CD14-positive monocyte (primary cell): ENCODE measurements around the gene CABCOCO1. TPM values are rescaled to one million over a fixed set of nuclear protein-coding genes. Genes with fewer than 3 reads are reported as not detected.

Source experiments
- DNase-seq, 3 donors: peaks; one replicate each; pipeline ENCODE4 v3.0.0-alpha.2; 2011 to 2022
- H2AFZ ChIP-seq: 2 replicates; pipeline ENCODE4 v1.6.0; 2012; ENCODE audit warnings: mild to moderate bottlenecking, low read depth, low read length, inconsistent platforms; ENCODE audit not compliant: insufficient read depth, poor library complexity, severe bottlenecking
- H3K27ac ChIP-seq, 2 donors: 1 replicate in 1 of 2; 2 replicates in 1 of 2; pipeline ENCODE4 v1.5.1; 2012 to 2013; ENCODE audit warnings: low read length in 2 of 2, control low read depth in 1 of 2, inconsistent platforms in 1 of 2, low read depth in 1 of 2, mild to moderate bottlenecking in 1 of 2
- H3K27me3 ChIP-seq, 2 donors: one replicate each; pipeline versions ENCODE4 v1.6.0 to v1.6.1; 2011 to 2013; ENCODE audit warnings: low read length in 2 of 2; ENCODE audit not compliant: control insufficient read depth in 2 of 2, insufficient read depth in 2 of 2
- H3K36me3 ChIP-seq, 2 donors: replicated peaks in 1 of 2; 1 replicate in 1 of 2; 2 replicates in 1 of 2; pipeline versions ENCODE4 v1.5.1 to v1.6.1; 2012 to 2013; ENCODE audit warnings: low read length in 2 of 2, control low read depth in 1 of 2, inconsistent platforms in 1 of 2, mild to moderate bottlenecking in 1 of 2; ENCODE audit not compliant: insufficient read depth in 2 of 2, control insufficient read depth in 1 of 2
- H3K4me1 ChIP-seq, 2 donors: 1 replicate in 1 of 2; 2 replicates in 1 of 2; pipeline versions ENCODE4 v1.5.1 to v1.6.1; 2012 to 2013; ENCODE audit warnings: low read length in 2 of 2, control low read depth in 1 of 2, inconsistent platforms in 1 of 2, mild to moderate bottlenecking in 1 of 2, moderate library complexity in 1 of 2; ENCODE audit not compliant: insufficient read depth in 2 of 2, control insufficient read depth in 1 of 2
- H3K4me2 ChIP-seq: replicated peaks from 2 replicates; pipeline ENCODE3; 2012; ENCODE audit warnings: low read length, moderate library complexity, mild to moderate bottlenecking; ENCODE audit not compliant: poor library complexity, severe bottlenecking; ENCODE audit errors: extremely low read depth
- H3K4me3 ChIP-seq, 3 experiments: fragments of 200-600 bp in 1 of 3; sonication (generic) in 1 of 3; replicated peaks in 1 of 3; 1 replicate in 2 of 3; 2 replicates in 1 of 3; pipeline ENCODE4 v1.5.1; 2011 to 2013; ENCODE audit warnings: low read length in 3 of 3, mild to moderate bottlenecking in 3 of 3, control low read depth in 2 of 3, low read depth in 2 of 3, inconsistent platforms in 1 of 3, moderate library complexity in 1 of 3
- H3K79me2 ChIP-seq: 2 replicates; pipeline ENCODE4 v1.6.0; 2012; ENCODE audit warnings: mild to moderate bottlenecking, control low read depth, inconsistent platforms, low read length, moderate library complexity; ENCODE audit not compliant: insufficient read depth
- H3K9ac ChIP-seq: 2 replicates; pipeline ENCODE4 v1.6.0; 2017; ENCODE audit warnings: low read length, mild to moderate bottlenecking; ENCODE audit not compliant: insufficient read depth, poor library complexity, severe bottlenecking
- H3K9me3 ChIP-seq, 2 donors: replicated peaks in 1 of 2; 1 replicate in 1 of 2; 2 replicates in 1 of 2; pipeline versions ENCODE4 v1.5.1 to v1.6.1; 2012 to 2013; ENCODE audit warnings: low read length in 2 of 2, control low read depth in 1 of 2; ENCODE audit not compliant: control insufficient read depth in 1 of 2, insufficient read depth in 1 of 2
- H4K20me1 ChIP-seq: 2 replicates; pipeline ENCODE4 v1.6.0; 2012; ENCODE audit warnings: mild to moderate bottlenecking, low read length, control low read depth, moderate library complexity; ENCODE audit not compliant: insufficient read depth
- H3K27ac Mint-ChIP-seq, 7 donors: one replicate each; pipeline ENCODE4 v1.8.0; 2020; ENCODE audit warnings: mild to moderate bottlenecking in 7 of 7, mixed read lengths in 7 of 7, moderate library complexity in 6 of 7, inconsistent platforms in 2 of 7
- H3K27me3 Mint-ChIP-seq, 3 donors: one replicate each; pipeline ENCODE4 v1.8.0; 2021 to 2022; ENCODE audit warnings: low read depth in 3 of 3, mild to moderate bottlenecking in 3 of 3, mixed read lengths in 3 of 3, moderate library complexity in 3 of 3, inconsistent platforms in 1 of 3
- H3K36me3 Mint-ChIP-seq, 2 donors: one replicate each; pipeline ENCODE4 v1.8.0; 2020; ENCODE audit warnings: mixed read lengths in 2 of 2, inconsistent platforms in 1 of 2, mild to moderate bottlenecking in 1 of 2
- H3K4me1 Mint-ChIP-seq: one replicate; pipeline ENCODE4 v1.8.0; 2020; ENCODE audit warnings: mild to moderate bottlenecking, mixed read lengths
- H3K4me3 Mint-ChIP-seq, 2 donors: one replicate each; pipeline ENCODE4 v1.8.0; 2020; ENCODE audit warnings: mild to moderate bottlenecking in 2 of 2, mixed read lengths in 2 of 2, moderate library complexity in 1 of 2
- H3K9me3 Mint-ChIP-seq, 7 donors: one replicate each; pipeline ENCODE4 v1.8.0; 2020 to 2022; ENCODE audit warnings: mixed read lengths in 7 of 7, mild to moderate bottlenecking in 6 of 7, moderate library complexity in 6 of 7, inconsistent platforms in 2 of 7
- CTCF ChIP-seq: fragments of 200-600 bp; IDR thresholded peaks from one replicate; pipeline ENCODE4 v1.8.0; 2022; ENCODE audit warnings: antibody characterized with exemption, mild to moderate bottlenecking
- WGBS: methylation state at CpG from one replicate; pipeline ENCODE4 v1.1.5; 2013; ENCODE audit warnings: missing lambda C conversion rate; ENCODE audit not compliant: insufficient coverage; 5-methylcytosine and 5-hydroxymethylcytosine counted together
- intact Hi-C, 2 donors: fragments of 100-400 bp; cut with micrococcal nuclease; formaldehyde crosslinking; loops; one replicate each; pipeline versions ENCODE4 v1.15.0 to v1.15.1; 2023
- polyA plus RNA-seq, 3 donors: library from polyadenylated mRNA; depleted of rRNA in 1 of 3; unstranded in 2 of 3; stranded (reverse) in 1 of 3; fragments of 300-500 nt in 2 of 3; fragments of >200 nt in 1 of 3; fragmentation: Illumina TruSeq in 2 of 3; gene quantifications; 1 replicate in 2 of 3; 2 replicates in 1 of 3; pipeline ENCODE4 v1.2.3, GENCODE V29; 2012 to 2021

The CABCOCO1 gene
- polyA plus RNA-seq, 3 donors: not detected

DNA sequence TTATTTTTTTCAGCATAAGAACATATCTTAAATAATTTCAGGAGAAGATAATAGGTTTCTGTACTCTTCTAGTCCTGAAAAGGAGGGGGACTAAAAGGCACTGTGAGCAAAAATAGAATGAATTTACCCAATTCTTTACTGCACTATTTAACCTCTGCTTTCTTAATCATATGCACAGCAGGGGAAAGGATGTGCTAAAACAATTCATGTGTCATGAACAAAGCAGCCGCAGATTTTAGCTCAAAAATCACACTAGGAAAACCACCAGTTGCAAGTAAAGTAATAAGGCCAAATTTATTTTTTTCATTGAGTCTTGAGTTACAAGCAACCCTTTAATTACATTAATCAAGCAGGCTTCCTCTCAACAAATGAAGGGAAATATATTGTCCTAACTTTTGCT lies 80.1 kb downstream of the CABCOCO1 start:
- Histone ChIP-seq H3K4me2 (no peak overlapping the region), H3K4me1 (no peaks in the 10 kb centered on the region), H2AFZ (no peak overlapping the region), H3K9ac (no peak overlapping the region), H3K9me3 (no peaks in the 10 kb centered on the region), H3K36me3 (no peaks in the 10 kb centered on the region), H3K79me2 (no peaks in the 10 kb centered on the region), H3K4me3 (no peak overlapping the region), H3K27me3 (no peaks in the 10 kb centered on the region), H3K27ac (no peak overlapping the region), H4K20me1 (no peaks in the 10 kb centered on the region)
- Mint-ChIP-seq H3K4me3 (no peak overlapping the region), H3K27me3 (no peaks in the 10 kb centered on the region), H3K4me1 (no peaks in the 10 kb centered on the region), H3K9me3 (no peaks in the 10 kb centered on the region), H3K27ac (no peak overlapping the region), H3K36me3 (no peaks in the 10 kb centered on the region)
- no peak for DNase-seq
- intact Hi-C loops: no loop called here
- no peak for TF ChIP-seq CTCF
- WGBS: no CpG with 5 or more reads among the region's 1 CpG

DNA sequence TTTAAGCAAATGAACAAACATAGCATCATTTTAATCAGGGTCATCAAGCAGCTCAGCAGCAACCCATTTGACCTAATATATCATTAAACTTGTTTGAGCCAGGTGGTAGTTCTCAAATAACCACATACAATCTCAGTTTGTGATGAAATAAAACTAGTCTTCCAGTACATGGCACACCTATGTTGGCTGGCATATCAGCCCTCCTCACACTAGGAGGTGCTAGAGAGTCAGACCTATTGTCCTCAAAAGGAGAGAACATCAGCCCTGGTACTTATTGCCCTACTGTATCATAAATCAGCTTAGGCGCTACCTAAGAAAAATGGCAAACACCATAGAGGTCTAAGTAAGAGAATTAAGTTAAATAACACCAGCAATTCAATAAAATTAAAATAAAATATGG lies 81.7 kb downstream of the CABCOCO1 start:
- no peak for DNase-seq
- no CpG with 5 or more reads among the region's 1 CpG for WGBS
- H3K9me3 ChIP-seq: no peaks in the 10 kb centered on the region
- Mint-ChIP-seq H3K9me3 (no peaks in the 10 kb centered on the region), H3K4me3 (no peak overlapping the region), H3K27ac (no peak overlapping the region), H3K4me1 (no peaks in the 10 kb centered on the region), H3K27me3 (peaks cover 0 to 1% (median 0%) of the 10 kb centered on the region in 3 donors), H3K36me3 (no peaks in the 10 kb centered on the region)
- H3K36me3 ChIP-seq: no peaks in the 10 kb centered on the region
- H3K4me1 ChIP-seq: no peaks in the 10 kb centered on the region
- H2AFZ ChIP-seq: no peak overlapping the region
- no peaks in the 10 kb centered on the region for H3K79me2 ChIP-seq
- no peaks in the 10 kb centered on the region for H3K27me3 ChIP-seq
- no peak overlapping the region for H3K4me3 ChIP-seq
- no peak overlapping the region for H3K4me2 ChIP-seq
- no peaks in the 10 kb centered on the region for H4K20me1 ChIP-seq
- no peak overlapping the region for H3K27ac ChIP-seq
- intact Hi-C loops: no loop called here
- TF ChIP-seq CTCF: peak; percentile 21
- H3K9ac ChIP-seq: no peak overlapping the region
